HG02884 (cell line): Measurements from ENCODE around the gene WNT9A.

ENCODE experiments used
- ATAC-seq: cut with Tn5 transposase; IDR thresholded peaks from one replicate; pipeline ENCODE4 v1.9.1; 2021; ENCODE audit warnings: mild to moderate bottlenecking, moderate library complexity; ENCODE audit not compliant: unreplicated experiment

WNT9A gene

GRCh38 chr1:227900571-227901051 lies 47.1 kb downstream of the WNT9A start:
- no peak for ATAC-seq

GRCh38 chr1:227899820-227900449 lies 47.8 kb downstream of the WNT9A start:
- no peak for ATAC-seq

GRCh38 chr1:227899141-227899819 lies 48.5 kb downstream of the WNT9A start:
- no peak for ATAC-seq

- ATAC-seq: no peak
Observed at GRCh38 chr1:227898502-227899140, 49.1 kb downstream of the WNT9A start.

GRCh38 chr1:227897704-227898438 lies 49.9 kb downstream of the WNT9A start:
- no peak for ATAC-seq

GRCh38 chr1:227896710-227897655 lies 50.7 kb downstream of the WNT9A start:
- ATAC-seq: no peak

GRCh38 chr1:227895828-227896685 lies 51.7 kb downstream of the WNT9A start:
- ATAC-seq: no peak

- ATAC-seq: no peak
Observed at GRCh38 chr1:227894831-227895451, 52.8 kb downstream of the WNT9A start.

- ATAC-seq: no peak
Observed at GRCh38 chr1:227893949-227894721, 53.6 kb downstream of the WNT9A start.

GRCh38 chr1:227893300-227893948 lies 54.3 kb downstream of the WNT9A start:
- ATAC-seq: no peak

- no peak for ATAC-seq
Observed at GRCh38 chr1:227892489-227893299, 55.0 kb downstream of the WNT9A start.

GRCh38 chr1:227891955-227892488 lies 55.7 kb downstream of the WNT9A start:
- no peak for ATAC-seq

- no peak for ATAC-seq
Observed at GRCh38 chr1:227891223-227891954, 56.3 kb downstream of the WNT9A start.

- ATAC-seq: no peak
Observed at GRCh38 chr1:227890451-227891222, 57.1 kb downstream of the WNT9A start.

- ATAC-seq: no peak
Observed at GRCh38 chr1:227889863-227890405, 57.8 kb downstream of the WNT9A start.
